GM12878 (cell line): ENCODE data around the gene SLC36A3. TPM values are rescaled to one million over a fixed set of nuclear protein-coding genes. Genes with fewer than 3 reads are reported as not detected.

Experiments
- ATF3 ChIP-seq: IDR thresholded peaks from 2 replicates; pipeline ENCODE4 v1.6.1; 2011; ENCODE audit warnings: low read depth, mild to moderate bottlenecking, low read length, moderate library complexity, borderline replicate concordance; ENCODE audit errors: extremely low read depth
- BCL3 ChIP-seq: IDR thresholded peaks from 2 replicates; pipeline ENCODE4 v1.6.1; 2011; ENCODE audit warnings: borderline replicate concordance, low read depth, mild to moderate bottlenecking, moderate library complexity, low read length; ENCODE audit not compliant: insufficient read depth, poor library complexity, severe bottlenecking
- BHLHE40 ChIP-seq, 2 experiments: fragments of 450-650 bp in 1 of 2; IDR thresholded peaks; 2 replicates each; pipeline ENCODE4 v1.6.1; 2011 to 2017; ENCODE audit warnings: low read depth in 2 of 2, borderline replicate concordance in 1 of 2, improper control_type of control experiment in 1 of 2, low read length in 1 of 2, mild to moderate bottlenecking in 1 of 2
- BRCA1 ChIP-seq: IDR thresholded peaks from 2 replicates; pipeline ENCODE4 v1.6.1; 2011; ENCODE audit warnings: low read depth, low read length, improper control_type of control experiment
- CBFB ChIP-seq: IDR thresholded peaks from 2 replicates; pipeline ENCODE4 v1.6.1; 2016; ENCODE audit warnings: antibody characterized with exemption, low read depth
- CHD2 ChIP-seq: IDR thresholded peaks from 2 replicates; pipeline ENCODE4 v1.6.1; 2011; ENCODE audit warnings: low read depth, low read length, improper control_type of control experiment, borderline replicate concordance
- DPF2 ChIP-seq: fragments of 450-650 bp; IDR thresholded peaks from 2 replicates; pipeline ENCODE4 v1.6.1; 2017; ENCODE audit warnings: mild to moderate bottlenecking
- LARP7 ChIP-seq: fragments of 450-650 bp; IDR thresholded peaks from 2 replicates; pipeline ENCODE4 v1.6.1; 2017; ENCODE audit warnings: mild to moderate bottlenecking
- MXI1 ChIP-seq: fragments of 150-350 bp; IDR thresholded peaks from 2 replicates; pipeline ENCODE4 v1.6.1; 2011; ENCODE audit warnings: low read depth, mild to moderate bottlenecking, inconsistent platforms, low read length, improper control_type of control experiment
- NRF1 ChIP-seq: conservative IDR thresholded peaks from 2 replicates; pipeline ENCODE4 v1.6.1; 2011; ENCODE audit warnings: mild to moderate bottlenecking, low read depth, low read length, improper control_type of control experiment
- PML ChIP-seq: IDR thresholded peaks from 2 replicates; pipeline ENCODE4 v1.6.1; 2012; ENCODE audit warnings: low read length, inconsistent platforms
- POU2F2 ChIP-seq: IDR thresholded peaks from 3 replicates; pipeline ENCODE4 v1.6.1; 2011; ENCODE audit warnings: low read depth, mild to moderate bottlenecking, low read length, borderline replicate concordance
- RBBP5 ChIP-seq: fragments of 200-600 bp; sonication (generic); conservative IDR thresholded peaks from 2 replicates; pipeline ENCODE4 v1.6.1; 2016
- SIN3A ChIP-seq: IDR thresholded peaks from 2 replicates; pipeline ENCODE4 v1.6.1; 2012; ENCODE audit warnings: low read depth, low read length, improper control_type of control experiment
- SMAD5 ChIP-seq: IDR thresholded peaks from 2 replicates; pipeline ENCODE4 v1.6.1; 2016; ENCODE audit warnings: antibody characterized with exemption, low read depth
- SMARCA5 ChIP-seq: fragments of 450-650 bp; IDR thresholded peaks from 2 replicates; pipeline ENCODE4 v1.6.1; 2017; ENCODE audit warnings: mild to moderate bottlenecking
- SMC3 ChIP-seq: IDR thresholded peaks from 2 replicates; pipeline ENCODE4 v1.6.1; 2011; ENCODE audit warnings: low read length, improper control_type of control experiment, borderline replicate concordance
- SRF ChIP-seq, 2 experiments: IDR thresholded peaks; 2 replicates each; pipeline ENCODE4 v1.6.1; 2011; ENCODE audit warnings: low read depth in 2 of 2, low read length in 2 of 2, mild to moderate bottlenecking in 1 of 2, moderate library complexity in 1 of 2
- STAT3 ChIP-seq: IDR thresholded peaks from 2 replicates; pipeline ENCODE4 v1.6.1; 2011; ENCODE audit warnings: low read depth, low read length, improper control_type of control experiment
- YY1 ChIP-seq: IDR thresholded peaks from 2 replicates; pipeline ENCODE4 v1.6.1; 2011; ENCODE audit warnings: low read depth, mild to moderate bottlenecking, low read length
- ZNF384 ChIP-seq: IDR thresholded peaks from 2 replicates; pipeline ENCODE4 v1.6.1; 2012; ENCODE audit warnings: low read depth, mild to moderate bottlenecking, low read length, improper control_type of control experiment, borderline replicate concordance
- polyA plus RNA-seq, 11 experiments: library from polyadenylated mRNA; depleted of rRNA in 4 of 11; unstranded in 6 of 11; stranded (reverse) in 5 of 11; fragments of >200 nt; fragmentation: Nextera tagmentation in 4 of 11; fragmentation: Illumina TruSeq in 1 of 11; extraction: Ambion mirVana in 4 of 11; extraction: Trizol in 1 of 11; gene quantifications; 1 replicate in 1 of 11; 2 replicates in 10 of 11; pipeline versions ENCODE4 v1.2.1 to v1.2.3, GENCODE V29; 2011 to 2016; ENCODE audit warnings: inconsistent platforms in 2 of 11, missing spikeins in 2 of 11, low read depth in 1 of 11
- total RNA-seq, 4 experiments: library from RNA; depleted of rRNA in 3 of 4; stranded (reverse); fragments of >200 nt in 3 of 4; fragmentation: Illumina TruSeq in 1 of 4; extraction: Trizol in 1 of 4; gene quantifications; 2 replicates each; pipeline versions ENCODE4 v1.2.1 to v1.2.3, GENCODE V29; 2013 to 2021
- TF ChIP-seq, protein P1 (sequence below): IDR thresholded peaks from 2 replicates; pipeline ENCODE4 v1.6.1; 2011; ENCODE audit warnings: low read depth, low read length, improper control_type of control experiment, borderline replicate concordance
- TF ChIP-seq, protein P2 (sequence below): fragments of 450-650 bp; IDR thresholded peaks from 2 replicates; pipeline ENCODE4 v1.6.1; 2017; ENCODE audit warnings: mild to moderate bottlenecking, moderate library complexity
- TF ChIP-seq, protein P3 (sequence below): fragments of 450-650 bp; IDR thresholded peaks from 2 replicates; pipeline ENCODE4 v1.6.1; 2017; ENCODE audit warnings: mild to moderate bottlenecking, low read depth, inconsistent platforms; ENCODE audit not compliant: poor library complexity, severe bottlenecking

Gene SLC36A3
- total and polyA plus RNA-seq, 10 of the 15 experiments (the other 5 are each of a cell fraction or from before 2014, with no cell fraction given): 0.03 TPM; not detected in 9

GRCh38 chr5:151270599-151270998 is 33.0 kb downstream of the SLC36A3 start (continued):
- TF ChIP-seq BRCA1: no peak
- TF ChIP-seq, protein P1, sequence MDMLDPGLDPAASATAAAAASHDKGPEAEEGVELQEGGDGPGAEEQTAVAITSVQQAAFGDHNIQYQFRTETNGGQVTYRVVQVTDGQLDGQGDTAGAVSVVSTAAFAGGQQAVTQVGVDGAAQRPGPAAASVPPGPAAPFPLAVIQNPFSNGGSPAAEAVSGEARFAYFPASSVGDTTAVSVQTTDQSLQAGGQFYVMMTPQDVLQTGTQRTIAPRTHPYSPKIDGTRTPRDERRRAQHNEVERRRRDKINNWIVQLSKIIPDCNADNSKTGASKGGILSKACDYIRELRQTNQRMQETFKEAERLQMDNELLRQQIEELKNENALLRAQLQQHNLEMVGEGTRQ: no peak
- TF ChIP-seq, protein P2, sequence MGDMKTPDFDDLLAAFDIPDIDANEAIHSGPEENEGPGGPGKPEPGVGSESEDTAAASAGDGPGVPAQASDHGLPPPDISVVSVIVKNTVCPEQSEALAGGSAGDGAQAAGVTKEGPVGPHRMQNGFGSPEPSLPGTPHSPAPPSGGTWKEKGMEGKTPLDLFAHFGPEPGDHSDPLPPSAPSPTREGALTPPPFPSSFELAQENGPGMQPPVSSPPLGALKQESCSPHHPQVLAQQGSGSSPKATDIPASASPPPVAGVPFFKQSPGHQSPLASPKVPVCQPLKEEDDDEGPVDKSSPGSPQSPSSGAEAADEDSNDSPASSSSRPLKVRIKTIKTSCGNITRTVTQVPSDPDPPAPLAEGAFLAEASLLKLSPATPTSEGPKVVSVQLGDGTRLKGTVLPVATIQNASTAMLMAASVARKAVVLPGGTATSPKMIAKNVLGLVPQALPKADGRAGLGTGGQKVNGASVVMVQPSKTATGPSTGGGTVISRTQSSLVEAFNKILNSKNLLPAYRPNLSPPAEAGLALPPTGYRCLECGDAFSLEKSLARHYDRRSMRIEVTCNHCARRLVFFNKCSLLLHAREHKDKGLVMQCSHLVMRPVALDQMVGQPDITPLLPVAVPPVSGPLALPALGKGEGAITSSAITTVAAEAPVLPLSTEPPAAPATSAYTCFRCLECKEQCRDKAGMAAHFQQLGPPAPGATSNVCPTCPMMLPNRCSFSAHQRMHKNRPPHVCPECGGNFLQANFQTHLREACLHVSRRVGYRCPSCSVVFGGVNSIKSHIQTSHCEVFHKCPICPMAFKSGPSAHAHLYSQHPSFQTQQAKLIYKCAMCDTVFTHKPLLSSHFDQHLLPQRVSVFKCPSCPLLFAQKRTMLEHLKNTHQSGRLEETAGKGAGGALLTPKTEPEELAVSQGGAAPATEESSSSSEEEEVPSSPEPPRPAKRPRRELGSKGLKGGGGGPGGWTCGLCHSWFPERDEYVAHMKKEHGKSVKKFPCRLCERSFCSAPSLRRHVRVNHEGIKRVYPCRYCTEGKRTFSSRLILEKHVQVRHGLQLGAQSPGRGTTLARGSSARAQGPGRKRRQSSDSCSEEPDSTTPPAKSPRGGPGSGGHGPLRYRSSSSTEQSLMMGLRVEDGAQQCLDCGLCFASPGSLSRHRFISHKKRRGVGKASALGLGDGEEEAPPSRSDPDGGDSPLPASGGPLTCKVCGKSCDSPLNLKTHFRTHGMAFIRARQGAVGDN: peak; percentile 27; the same call in 1 of the 2 replicates
- TF ChIP-seq POU2F2: no peak
- TF ChIP-seq STAT3: no peak
- TF ChIP-seq DPF2: no peak
- TF ChIP-seq CBFB: no peak
- TF ChIP-seq ATF3: no peak
- TF ChIP-seq SIN3A: no peak
- no peak for TF ChIP-seq NRF1
- no peak; the same call in 1 of the 2 replicates for TF ChIP-seq PML
- TF ChIP-seq, protein P3, sequence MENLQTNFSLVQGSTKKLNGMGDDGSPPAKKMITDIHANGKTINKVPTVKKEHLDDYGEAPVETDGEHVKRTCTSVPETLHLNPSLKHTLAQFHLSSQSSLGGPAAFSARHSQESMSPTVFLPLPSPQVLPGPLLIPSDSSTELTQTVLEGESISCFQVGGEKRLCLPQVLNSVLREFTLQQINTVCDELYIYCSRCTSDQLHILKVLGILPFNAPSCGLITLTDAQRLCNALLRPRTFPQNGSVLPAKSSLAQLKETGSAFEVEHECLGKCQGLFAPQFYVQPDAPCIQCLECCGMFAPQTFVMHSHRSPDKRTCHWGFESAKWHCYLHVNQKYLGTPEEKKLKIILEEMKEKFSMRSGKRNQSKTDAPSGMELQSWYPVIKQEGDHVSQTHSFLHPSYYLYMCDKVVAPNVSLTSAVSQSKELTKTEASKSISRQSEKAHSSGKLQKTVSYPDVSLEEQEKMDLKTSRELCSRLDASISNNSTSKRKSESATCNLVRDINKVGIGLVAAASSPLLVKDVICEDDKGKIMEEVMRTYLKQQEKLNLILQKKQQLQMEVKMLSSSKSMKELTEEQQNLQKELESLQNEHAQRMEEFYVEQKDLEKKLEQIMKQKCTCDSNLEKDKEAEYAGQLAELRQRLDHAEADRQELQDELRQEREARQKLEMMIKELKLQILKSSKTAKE: peak; percentile 24
- no peak for TF ChIP-seq LARP7
- TF ChIP-seq RBBP5: no peak
- TF ChIP-seq ZNF384: no peak
- no peak for TF ChIP-seq SMC3
- no peak for TF ChIP-seq SMAD5
- TF ChIP-seq MXI1: no peak
- TF ChIP-seq BCL3: peak; percentile 89
- TF ChIP-seq BHLHE40 (IDR thresholded peaks at IDR 0.05; ENCODE audit: borderline replicate concordance in 1 of 2, low read depth in 2 of 2, low read length in 1 of 2): peak in 1 of 2 experiments; percentile 54; a peak in 1 of 4 replicates
- TF ChIP-seq SRF (IDR thresholded peaks at IDR 0.05; ENCODE audit: low read depth in 2 of 2, low read length in 2 of 2): no peak
- TF ChIP-seq CHD2: no peak
- no peak for TF ChIP-seq SMARCA5
- TF ChIP-seq YY1: no peak
